Subcutaneous abdominal adipose tissue (tissue), 5 donors: ENCODE measurements around the gene CBFA2T3.

Experiments
- H3K27ac ChIP-seq: one replicate; pipeline ENCODE4 v1.7.0; 2013; ENCODE audit warnings: low read depth, mild to moderate bottlenecking, inconsistent platforms, low read length, moderate library complexity
- H3K27me3 ChIP-seq, 5 donors: one replicate each; pipeline ENCODE4 v1.7.0; 2013; ENCODE audit warnings: low read length in 5 of 5, inconsistent platforms in 1 of 5; ENCODE audit not compliant: control insufficient read depth in 5 of 5, insufficient read depth in 4 of 5
- H3K36me3 ChIP-seq, 5 donors: one replicate each; pipeline ENCODE4 v1.7.0; 2013; ENCODE audit warnings: low read length in 5 of 5; ENCODE audit not compliant: control insufficient read depth in 5 of 5, insufficient read depth in 5 of 5
- H3K4me1 ChIP-seq, 5 donors: one replicate each; pipeline ENCODE4 v1.7.0; 2013; ENCODE audit warnings: low read length in 5 of 5, mild to moderate bottlenecking in 3 of 5, moderate library complexity in 1 of 5; ENCODE audit not compliant: control insufficient read depth in 5 of 5, insufficient read depth in 5 of 5
- H3K4me3 ChIP-seq, 5 donors: one replicate each; pipeline ENCODE4 v1.7.0; 2013; ENCODE audit warnings: low read length in 5 of 5, low read depth in 1 of 5
- H3K9ac ChIP-seq, 5 donors: one replicate each; pipeline ENCODE4 v1.7.0; 2013; ENCODE audit warnings: low read length in 5 of 5, mild to moderate bottlenecking in 4 of 5, moderate library complexity in 3 of 5
- H3K9me3 ChIP-seq, 5 donors: one replicate each; pipeline ENCODE4 v1.7.0; 2013; ENCODE audit warnings: low read length in 5 of 5; ENCODE audit not compliant: control insufficient read depth in 5 of 5
- donor health status: healthy.
- donor health status: healthy.
- donor health status: healthy.
- donor health status: healthy.
- donor health status: healthy.

CBFA2T3 gene

DNA sequence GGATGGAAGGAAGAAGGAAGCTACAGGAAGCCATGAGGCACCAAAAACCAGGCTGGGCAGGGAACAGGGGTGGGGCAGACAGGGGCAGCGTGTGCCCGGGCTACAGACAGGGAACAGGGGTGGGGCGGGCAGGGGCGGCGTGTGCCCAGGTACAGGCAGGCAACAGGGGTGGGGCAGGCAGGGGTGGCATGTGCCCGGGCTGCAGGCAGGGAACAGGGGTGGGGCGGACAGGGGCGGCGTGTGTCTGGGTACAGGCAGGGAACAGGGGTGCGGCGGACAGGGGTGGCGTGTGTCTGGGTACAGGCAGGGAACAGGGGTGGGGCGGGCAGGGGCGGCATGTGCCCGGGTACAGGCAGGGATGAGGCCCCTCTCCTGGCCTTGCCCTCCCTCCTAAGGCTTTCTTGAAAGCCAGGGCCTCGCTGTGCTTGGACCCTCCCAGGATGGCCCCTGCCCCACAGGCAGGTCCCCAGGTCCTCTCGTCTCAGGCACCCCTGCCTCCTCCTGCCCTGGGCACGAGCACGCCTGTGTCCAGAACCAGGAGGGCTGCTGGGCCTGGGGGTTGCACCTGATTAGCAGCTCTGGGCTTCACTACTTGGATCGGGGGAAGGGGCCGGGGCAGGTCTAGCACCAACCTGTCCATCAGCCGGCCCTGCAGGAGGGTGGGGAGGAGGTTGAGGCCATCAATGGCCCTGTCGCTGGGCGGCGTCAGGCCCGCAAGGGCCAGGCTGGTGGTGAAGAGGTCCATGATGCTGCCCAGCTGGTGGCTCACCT is 150.8 kb downstream of the CBFA2T3 start:
- H3K36me3 ChIP-seq: peaks cover 0 to 69% (median 44%) of the 10 kb centered on the region in 5 donors
- no peak overlapping the region for H3K4me3 ChIP-seq
- no peaks in the 10 kb centered on the region for H3K27me3 ChIP-seq
- no peaks in the 10 kb centered on the region for H3K9me3 ChIP-seq
- peaks cover 0 to 2% (median 0%) of the 10 kb centered on the region in 5 donors for H3K4me1 ChIP-seq
- H3K9ac ChIP-seq: no peak overlapping the region
- no peak overlapping the region for H3K27ac ChIP-seq

DNA sequence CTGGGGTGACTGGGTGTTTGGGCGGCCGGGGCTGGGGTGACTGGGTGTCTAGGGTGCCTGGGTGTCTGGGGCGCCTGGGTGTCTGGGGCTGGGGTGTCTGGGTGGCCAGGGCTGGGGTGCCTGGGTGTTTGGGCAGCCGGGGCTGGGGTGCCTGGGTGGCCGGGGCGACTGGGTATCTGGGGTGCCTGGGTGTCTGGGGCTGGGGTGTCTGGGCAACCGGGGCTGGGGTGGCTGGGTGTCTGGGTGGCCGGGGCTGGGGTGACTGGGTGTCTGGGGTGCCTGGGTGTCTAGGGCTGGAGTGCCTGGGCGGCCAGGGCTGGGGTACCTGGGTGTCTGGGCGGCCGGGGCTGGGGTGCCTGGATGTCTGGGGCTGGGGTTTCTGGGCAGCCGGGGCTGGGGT is 151.9 kb downstream of the CBFA2T3 start:
- no peak overlapping the region for H3K4me3 ChIP-seq
- no peak overlapping the region for H3K27ac ChIP-seq
- H3K9ac ChIP-seq: no peak overlapping the region
- H3K27me3 ChIP-seq: no peaks in the 10 kb centered on the region
- peaks cover 0 to 71% (median 47%) of the 10 kb centered on the region in 5 donors for H3K36me3 ChIP-seq
- peaks cover 0 to 2% (median 0%) of the 10 kb centered on the region in 5 donors for H3K4me1 ChIP-seq
- H3K9me3 ChIP-seq: no peaks in the 10 kb centered on the region
